ENCODE data around the gene MRPL19.
"Not testable (repeated sequence)": the region's sequence is repeated elsewhere in the genome, so short reads cannot be mapped to it uniquely, and the experiment has no call there.

MRPL19 gene

GRCh38 chr2:75675908-75676307, 29.3 kb downstream of the MRPL19 start:
- H3K4me3 ChIP-seq (ENCODE audit: control insufficient read depth, low read depth, low read length) = no peak overlapping the region
- DNase-seq (ENCODE audit: low read depth) = no peak
- TF ChIP-seq CTCF (IDR thresholded peaks at IDR 0.05; ENCODE audit: control insufficient read depth, insufficient read depth, low read depth, low read length, missing control alignments) = no peak

- DNase-seq (ENCODE audit: low read depth) = no peak
- no peak overlapping the region for H3K4me3 ChIP-seq (ENCODE audit: control insufficient read depth, low read depth, low read length)
- no peak for TF ChIP-seq CTCF (IDR thresholded peaks at IDR 0.05; ENCODE audit: control insufficient read depth, insufficient read depth, low read depth, low read length, missing control alignments)
These were observed 29.9 kb downstream of the MRPL19 start for GRCh38 chr2:75676464-75676863.

GRCh38 chr2:75679556-75679955, 33.0 kb downstream of the MRPL19 start:
- no peak overlapping the region for H3K4me3 ChIP-seq (ENCODE audit: control insufficient read depth, low read depth, low read length)
- DNase-seq (ENCODE audit: low read depth) = no peak
- TF ChIP-seq CTCF (IDR thresholded peaks at IDR 0.05; ENCODE audit: control insufficient read depth, insufficient read depth, low read depth, low read length, missing control alignments) = no peak

- TF ChIP-seq CTCF (IDR thresholded peaks at IDR 0.05; ENCODE audit: control insufficient read depth, insufficient read depth, low read depth, low read length, missing control alignments) = no peak
- no peak overlapping the region for H3K4me3 ChIP-seq (ENCODE audit: control insufficient read depth, low read depth, low read length)
- no peak for DNase-seq (ENCODE audit: low read depth)
These were observed 33.8 kb downstream of the MRPL19 start for GRCh38 chr2:75680402-75680801.

GRCh38 chr2:75683430-75683829, 36.8 kb downstream of the MRPL19 start:
- DNase-seq (ENCODE audit: low read depth); H3K4me3 ChIP-seq (ENCODE audit: control insufficient read depth, low read depth, low read length): not testable (repeated sequence)

GRCh38 chr2:75688196-75688595, 41.6 kb downstream of the MRPL19 start:
- no peak overlapping the region for H3K4me3 ChIP-seq (ENCODE audit: control insufficient read depth, low read depth, low read length)
- no peak for TF ChIP-seq CTCF (IDR thresholded peaks at IDR 0.05; ENCODE audit: control insufficient read depth, insufficient read depth, low read depth, low read length, missing control alignments)
- DNase-seq (ENCODE audit: low read depth) = no peak

- H3K4me3 ChIP-seq (ENCODE audit: control insufficient read depth, low read depth, low read length) = no peak overlapping the region
- DNase-seq (ENCODE audit: low read depth) = no peak
- TF ChIP-seq CTCF (IDR thresholded peaks at IDR 0.05; ENCODE audit: control insufficient read depth, insufficient read depth, low read depth, low read length, missing control alignments) = no peak
These were observed 52.3 kb downstream of the MRPL19 start for GRCh38 chr2:75698918-75699317.

Measured in AG09309 (cell line).